Subcutaneous abdominal adipose tissue (tissue), 5 donors: ENCODE data around the gene PADI2.
A peak's percentile ranks its signal among the peaks of the same experiment; 100 is the strongest.

Source experiments
- H3K27ac ChIP-seq: one replicate; pipeline ENCODE4 v1.7.0; 2013; ENCODE audit warnings: low read depth, mild to moderate bottlenecking, inconsistent platforms, low read length, moderate library complexity
- H3K27me3 ChIP-seq, 5 donors: one replicate each; pipeline ENCODE4 v1.7.0; 2013; ENCODE audit warnings: low read length in 5 of 5, inconsistent platforms in 1 of 5; ENCODE audit not compliant: control insufficient read depth in 5 of 5, insufficient read depth in 4 of 5
- H3K36me3 ChIP-seq, 5 donors: one replicate each; pipeline ENCODE4 v1.7.0; 2013; ENCODE audit warnings: low read length in 5 of 5; ENCODE audit not compliant: control insufficient read depth in 5 of 5, insufficient read depth in 5 of 5
- H3K4me1 ChIP-seq, 5 donors: one replicate each; pipeline ENCODE4 v1.7.0; 2013; ENCODE audit warnings: low read length in 5 of 5, mild to moderate bottlenecking in 3 of 5, moderate library complexity in 1 of 5; ENCODE audit not compliant: control insufficient read depth in 5 of 5, insufficient read depth in 5 of 5
- H3K4me3 ChIP-seq, 5 donors: one replicate each; pipeline ENCODE4 v1.7.0; 2013; ENCODE audit warnings: low read length in 5 of 5, low read depth in 1 of 5
- H3K9ac ChIP-seq, 5 donors: one replicate each; pipeline ENCODE4 v1.7.0; 2013; ENCODE audit warnings: low read length in 5 of 5, mild to moderate bottlenecking in 4 of 5, moderate library complexity in 3 of 5
- H3K9me3 ChIP-seq, 5 donors: one replicate each; pipeline ENCODE4 v1.7.0; 2013; ENCODE audit warnings: low read length in 5 of 5; ENCODE audit not compliant: control insufficient read depth in 5 of 5
- donor health status: healthy.
- donor health status: healthy.
- donor health status: healthy.
- donor health status: healthy.
- donor health status: healthy.

PADI2 gene

GRCh38 chr1:17125756-17126237 is 6.5 kb upstream of the PADI2 start:
- no peaks in the 10 kb centered on the region for H3K9me3 ChIP-seq
- H3K36me3 ChIP-seq, result no peaks in the 10 kb centered on the region
- H3K9ac ChIP-seq, result no peak overlapping the region
- no peak overlapping the region for H3K27ac ChIP-seq
- H3K4me1 ChIP-seq, result peaks cover 0 to 12% (median 7%) of the 10 kb centered on the region in 5 donors
- H3K4me3 ChIP-seq, result peak overlapping the region in 1 of 5 donors; percentile 20
- peaks cover 0 to 21% (median 2%) of the 10 kb centered on the region in 5 donors for H3K27me3 ChIP-seq

GRCh38 chr1:17123196-17124045 is 4.2 kb upstream of the PADI2 start:
- Histone ChIP-seq H3K9me3 (no peaks in the 10 kb centered on the region), H3K27me3 (peaks cover 0 to 37% (median 19%) of the 10 kb centered on the region in 5 donors), H3K27ac (no peak overlapping the region), H3K9ac (no peak overlapping the region), H3K4me3 (no peak overlapping the region), H3K36me3 (no peaks in the 10 kb centered on the region), H3K4me1 (peaks cover 0 to 23% (median 19%) of the 10 kb centered on the region in 5 donors)

- peaks cover 0 to 22% (median 18%) of the 10 kb centered on the region in 5 donors for H3K4me1 ChIP-seq
- H3K27ac ChIP-seq, result no peak overlapping the region
- peaks cover 5 to 45% (median 27%) of the 10 kb centered on the region in 5 donors for H3K27me3 ChIP-seq
- no peak overlapping the region for H3K4me3 ChIP-seq
- no peaks in the 10 kb centered on the region for H3K36me3 ChIP-seq
- no peaks in the 10 kb centered on the region for H3K9me3 ChIP-seq
- H3K9ac ChIP-seq, result no peak overlapping the region
Measured at GRCh38 chr1:17122521-17123164, 3.4 kb upstream of the PADI2 start.

GRCh38 chr1:17121881-17122280 is 2.6 kb upstream of the PADI2 start:
- H3K27me3 ChIP-seq, result peaks cover 9 to 50% (median 31%) of the 10 kb centered on the region in 5 donors
- no peaks in the 10 kb centered on the region for H3K36me3 ChIP-seq
- H3K4me1 ChIP-seq, result peaks cover 0 to 22% (median 18%) of the 10 kb centered on the region in 5 donors
- no peaks in the 10 kb centered on the region for H3K9me3 ChIP-seq
- H3K4me3 ChIP-seq, result no peak overlapping the region
- no peak overlapping the region for H3K27ac ChIP-seq
- H3K9ac ChIP-seq, result no peak overlapping the region

GRCh38 chr1:17120962-17121837 is 1.9 kb upstream of the PADI2 start:
- Histone ChIP-seq H3K9me3 (no peaks in the 10 kb centered on the region), H3K4me3 (no peak overlapping the region), H3K27me3 (peaks cover 9 to 56% (median 36%) of the 10 kb centered on the region in 5 donors), H3K27ac (no peak overlapping the region), H3K4me1 (peaks cover 0 to 22% (median 18%) of the 10 kb centered on the region in 5 donors), H3K9ac (no peak overlapping the region), H3K36me3 (no peaks in the 10 kb centered on the region)

- no peaks in the 10 kb centered on the region for H3K36me3 ChIP-seq
- no peak overlapping the region for H3K4me3 ChIP-seq
- H3K27me3 ChIP-seq, result peaks cover 9 to 59% (median 41%) of the 10 kb centered on the region in 5 donors
- H3K27ac ChIP-seq, result no peak overlapping the region
- H3K4me1 ChIP-seq, result peaks cover 0 to 18% (median 14%) of the 10 kb centered on the region in 5 donors
- no peaks in the 10 kb centered on the region for H3K9me3 ChIP-seq
- no peak overlapping the region for H3K9ac ChIP-seq
Measured at GRCh38 chr1:17120481-17120877, 1.2 kb upstream of the PADI2 start.

GRCh38 chr1:17119773-17120480 is 676 bp upstream of the PADI2 start:
- Histone ChIP-seq H3K36me3 (no peaks in the 10 kb centered on the region), H3K27ac (no peak overlapping the region), H3K9me3 (no peaks in the 10 kb centered on the region), H3K4me1 (peaks cover 0 to 18% (median 14%) of the 10 kb centered on the region in 5 donors), H3K4me3 (peak overlapping the region in 3 of 5 donors; percentile 11 to 50 (median 45)), H3K9ac (no peak overlapping the region), H3K27me3 (peaks cover 9 to 60% (median 43%) of the 10 kb centered on the region in 5 donors)

- Histone ChIP-seq H3K27ac (no peak overlapping the region), H3K9me3 (no peaks in the 10 kb centered on the region), H3K4me3 (peak overlapping the region in 2 of 5 donors; percentile 45 to 50), H3K36me3 (no peaks in the 10 kb centered on the region), H3K9ac (no peak overlapping the region), H3K27me3 (peaks cover 9 to 58% (median 43%) of the 10 kb centered on the region in 5 donors), H3K4me1 (peaks cover 0 to 18% (median 14%) of the 10 kb centered on the region in 5 donors)
Measured at GRCh38 chr1:17118706-17119075, 560 bp downstream of the PADI2 start.

GRCh38 chr1:17118268-17118667 is 983 bp downstream of the PADI2 start:
- Histone ChIP-seq H3K4me3 (no peak overlapping the region), H3K4me1 (peaks cover 0 to 18% (median 14%) of the 10 kb centered on the region in 5 donors), H3K9ac (no peak overlapping the region), H3K36me3 (no peaks in the 10 kb centered on the region), H3K27ac (no peak overlapping the region), H3K9me3 (no peaks in the 10 kb centered on the region), H3K27me3 (peaks cover 9 to 55% (median 43%) of the 10 kb centered on the region in 5 donors)
